ENCODE data around the gene COPA.

DNA sequence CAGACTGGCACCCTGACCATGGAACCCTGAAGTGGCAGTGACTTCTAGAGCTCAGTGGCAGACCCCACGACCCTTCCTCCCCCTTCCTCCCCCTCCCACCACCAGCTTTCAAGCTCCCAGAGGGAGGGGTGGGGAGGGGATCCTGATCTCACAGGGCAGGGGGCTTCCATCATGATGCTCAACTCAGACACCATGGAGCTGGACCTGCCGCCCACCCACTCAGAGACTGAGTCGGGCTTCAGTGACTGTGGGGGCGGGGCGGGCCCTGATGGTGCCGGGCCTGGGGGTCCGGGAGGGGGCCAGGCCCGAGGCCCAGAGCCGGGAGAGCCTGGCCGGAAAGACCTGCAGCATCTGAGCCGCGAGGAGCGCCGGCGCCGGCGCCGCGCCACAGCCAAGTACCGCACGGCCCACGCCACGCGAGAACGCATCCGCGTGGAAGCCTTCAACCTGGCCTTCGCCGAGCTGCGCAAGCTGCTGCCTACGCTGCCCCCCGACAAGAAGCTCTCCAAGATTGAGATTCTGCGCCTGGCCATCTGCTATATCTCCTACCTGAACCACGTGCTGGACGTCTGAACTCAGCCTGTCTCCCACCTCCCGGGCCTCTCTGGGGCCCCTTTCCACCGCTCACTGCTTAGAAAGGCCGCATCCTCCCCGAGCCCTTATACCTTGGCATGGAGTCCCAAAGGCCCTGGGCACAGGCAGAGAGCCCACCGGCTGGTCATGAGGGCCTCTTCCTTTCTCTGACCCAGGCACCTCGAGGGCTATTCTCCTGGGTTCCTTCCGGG lies 27.7 kb upstream of the COPA start:
- TF ChIP-seq EZH2 (optimal IDR thresholded peaks at IDR 0.05; ENCODE audit: low read depth, low read length): no peak
- TF ChIP-seq, protein P1, sequence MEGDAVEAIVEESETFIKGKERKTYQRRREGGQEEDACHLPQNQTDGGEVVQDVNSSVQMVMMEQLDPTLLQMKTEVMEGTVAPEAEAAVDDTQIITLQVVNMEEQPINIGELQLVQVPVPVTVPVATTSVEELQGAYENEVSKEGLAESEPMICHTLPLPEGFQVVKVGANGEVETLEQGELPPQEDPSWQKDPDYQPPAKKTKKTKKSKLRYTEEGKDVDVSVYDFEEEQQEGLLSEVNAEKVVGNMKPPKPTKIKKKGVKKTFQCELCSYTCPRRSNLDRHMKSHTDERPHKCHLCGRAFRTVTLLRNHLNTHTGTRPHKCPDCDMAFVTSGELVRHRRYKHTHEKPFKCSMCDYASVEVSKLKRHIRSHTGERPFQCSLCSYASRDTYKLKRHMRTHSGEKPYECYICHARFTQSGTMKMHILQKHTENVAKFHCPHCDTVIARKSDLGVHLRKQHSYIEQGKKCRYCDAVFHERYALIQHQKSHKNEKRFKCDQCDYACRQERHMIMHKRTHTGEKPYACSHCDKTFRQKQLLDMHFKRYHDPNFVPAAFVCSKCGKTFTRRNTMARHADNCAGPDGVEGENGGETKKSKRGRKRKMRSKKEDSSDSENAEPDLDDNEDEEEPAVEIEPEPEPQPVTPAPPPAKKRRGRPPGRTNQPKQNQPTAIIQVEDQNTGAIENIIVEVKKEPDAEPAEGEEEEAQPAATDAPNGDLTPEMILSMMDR (IDR thresholded peaks at IDR 0.05; ENCODE audit: low read length): no peak
- TF ChIP-seq EZH2phosphoT487 (IDR thresholded peaks at IDR 0.05; ENCODE audit: low read length): no peak

Measured in MM.1S (cell line).